GM18951 (cell line): ENCODE measurements around the gene ACRBP.

Source experiments
- POLR2A ChIP-seq: IDR thresholded peaks from 4 replicates; pipeline ENCODE4 v1.6.1; 2011; ENCODE audit warnings: mild to moderate bottlenecking; ENCODE audit not compliant: insufficient read length, insufficient read depth; ENCODE audit errors: extremely low read depth
- in situ Hi-C: fragments of 300-500 bp; cut with MboI; formaldehyde crosslinking; loops from one replicate; pipeline ENCODE4 v1.12.0; 2022; ENCODE audit warnings: low sequenced_read_pairs, mixed read lengths, inconsistent platforms; ENCODE audit not compliant: unreplicated experiment

ACRBP gene

GRCh38 chr12:6640497-6640896 is 6.7 kb downstream of the ACRBP start:
- no peak for TF ChIP-seq POLR2A
- in situ Hi-C loops: no loop called here

GRCh38 chr12:6639151-6639801 is 8.0 kb downstream of the ACRBP start:
- in situ Hi-C loops: no loop called here
- TF ChIP-seq POLR2A: no peak

GRCh38 chr12:6638305-6638704 is 8.9 kb downstream of the ACRBP start:
- TF ChIP-seq POLR2A: no peak
- in situ Hi-C loops: no loop called here

GRCh38 chr12:6635856-6636531 is 11.2 kb downstream of the ACRBP start, which contains the start of gene LPAR5:
TSS of gene LPAR5 (minus strand) at chr12:6635959. CDS start at chr12:6621248, 14,711 bp downstream.
- in situ Hi-C loops: no loop called here
- TF ChIP-seq POLR2A: peak; percentile 42

- in situ Hi-C loops: no loop called here
- TF ChIP-seq POLR2A: no peak
These were observed 11.8 kb downstream of the ACRBP start for GRCh38 chr12:6635375-6635855.

GRCh38 chr12:6632026-6632983 is 14.9 kb downstream of the ACRBP start:
- in situ Hi-C loops: no loop called here
- TF ChIP-seq POLR2A: peak; percentile 50

GRCh38 chr12:6631549-6631961 is 15.7 kb downstream of the ACRBP start:
- in situ Hi-C loops: no loop called here
- TF ChIP-seq POLR2A: no peak

GRCh38 chr12:6630736-6631135 is 16.5 kb downstream of the ACRBP start:
- in situ Hi-C loops: no loop called here
- TF ChIP-seq POLR2A: no peak

GRCh38 chr12:6627616-6628015 is 19.6 kb downstream of the ACRBP start:
- in situ Hi-C loops: no loop called here
- no peak for TF ChIP-seq POLR2A

DNA sequence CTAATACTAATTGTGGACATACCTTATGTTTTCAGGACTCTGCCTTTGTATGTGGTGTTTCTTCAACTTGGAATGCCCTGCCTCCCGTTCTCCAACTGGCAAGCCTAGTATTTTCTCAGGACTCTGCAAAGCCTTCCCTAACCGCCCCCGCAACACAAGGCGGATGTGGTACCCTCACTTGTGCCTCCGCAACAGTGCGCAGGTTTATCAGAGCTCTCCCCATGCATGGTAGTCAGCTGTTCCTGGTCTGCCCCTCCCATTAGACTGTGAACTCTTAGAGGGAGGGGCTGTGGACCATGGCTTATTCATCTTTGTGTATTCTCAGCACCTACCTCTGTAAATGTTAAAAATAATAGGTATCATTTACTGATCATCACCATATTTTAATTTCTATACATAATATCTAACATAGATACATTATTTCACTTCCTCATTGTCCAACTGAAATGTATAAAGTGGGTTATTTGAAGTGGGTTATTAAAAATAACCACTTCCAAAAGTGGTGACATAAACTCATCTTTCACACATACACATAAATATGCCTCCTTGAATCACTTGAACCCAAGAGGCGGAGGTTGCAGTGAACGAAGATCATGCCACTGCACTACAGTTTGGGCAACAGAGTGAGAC is 20.5 kb downstream of the ACRBP start:
- TF ChIP-seq POLR2A: no peak
- in situ Hi-C loops: no loop called here

- TF ChIP-seq POLR2A: no peak
- in situ Hi-C loops: no loop called here
These were observed 26.4 kb downstream of the ACRBP start for GRCh38 chr12:6620885-6621274.

DNA sequence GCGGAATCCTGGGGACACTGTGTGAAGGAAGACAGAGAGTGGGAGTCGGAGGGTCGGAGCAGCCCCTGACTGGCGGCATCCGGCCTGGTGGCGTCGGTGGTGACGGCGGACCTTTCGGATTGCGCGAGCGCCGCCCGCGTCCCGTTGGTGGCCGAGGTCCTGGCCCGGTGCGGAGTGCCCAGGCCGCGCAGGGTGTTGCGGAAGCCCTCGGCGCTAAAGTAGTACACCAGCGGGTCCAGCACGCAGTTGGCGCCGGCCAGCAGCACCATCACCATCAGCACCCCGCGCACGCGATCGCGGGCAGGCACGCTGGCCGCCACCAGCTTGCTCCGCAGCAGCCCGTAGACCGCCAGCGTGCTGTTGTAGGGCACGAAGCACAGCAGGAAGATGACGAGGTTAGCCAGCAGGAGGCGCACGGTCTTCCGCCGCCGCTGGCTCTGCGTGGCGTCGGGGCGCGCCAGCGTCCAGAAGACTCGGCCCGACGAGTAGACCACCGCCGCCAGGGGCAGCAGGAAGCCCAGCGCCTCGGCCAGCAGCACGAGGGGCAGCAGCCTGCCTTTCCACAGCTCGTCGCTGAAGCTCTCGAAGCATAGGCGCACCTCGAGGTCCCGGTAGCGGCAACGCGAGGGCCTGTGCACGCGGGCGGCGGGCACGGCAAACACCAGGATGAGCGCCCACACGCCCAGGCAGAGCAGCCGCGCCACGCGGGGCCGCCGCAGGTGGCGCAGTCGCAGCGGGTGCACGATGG is 26.9 kb downstream of the ACRBP start:
- TF ChIP-seq POLR2A: no peak
- in situ Hi-C loops: no loop called here

GRCh38 chr12:6618483-6619225 is 28.6 kb downstream of the ACRBP start:
- TF ChIP-seq POLR2A: no peak
- in situ Hi-C loops: no loop called here
